Mesothelial cell of epicardium (in vitro differentiated cells): ENCODE results near the gene CEP72. TPM values are rescaled to one million over a fixed set of nuclear protein-coding genes. Genes with fewer than 3 reads are reported as not detected.

Experiments used
- DNase-seq, 2 experiments: peaks; one replicate each; pipeline ENCODE4 v3.0.0; 2021; ENCODE audit warnings: low spot score in 2 of 2; ENCODE audit not compliant: unreplicated experiment in 2 of 2
- H3K27ac Mint-ChIP-seq: 2 replicates; pipeline ENCODE4 v1.8.0; 2021; ENCODE audit warnings: mixed read lengths
- H3K27me3 Mint-ChIP-seq: 2 replicates; pipeline ENCODE4 v1.8.0; 2021; ENCODE audit warnings: low read depth, mixed read lengths
- H3K36me3 Mint-ChIP-seq: 2 replicates; pipeline ENCODE4 v1.8.0; 2021; ENCODE audit warnings: mixed read lengths
- H3K4me1 Mint-ChIP-seq: 2 replicates; pipeline ENCODE4 v1.8.0; 2021; ENCODE audit warnings: mixed read lengths
- H3K4me3 Mint-ChIP-seq: 2 replicates; pipeline ENCODE4 v1.8.0; 2021; ENCODE audit warnings: mild to moderate bottlenecking, moderate library complexity, mixed read lengths
- H3K9me3 Mint-ChIP-seq: 2 replicates; pipeline ENCODE4 v1.8.0; 2021; ENCODE audit warnings: mixed read lengths
- total RNA-seq: library from RNA; stranded (reverse); gene quantifications from 3 replicates; pipeline ENCODE4 v1.2.1, GENCODE V29; 2021
- TF ChIP-seq, protein P1 (sequence below): fragments of 200-600 bp; sonication (generic); IDR thresholded peaks from one replicate; pipeline ENCODE4 v1.5.0; 2021; ENCODE audit warnings: antibody characterized with exemption; ENCODE audit not compliant: unreplicated experiment

The CEP72 gene
- total RNA-seq, 1 donor from 2014 or later = 20.3 TPM

DNA sequence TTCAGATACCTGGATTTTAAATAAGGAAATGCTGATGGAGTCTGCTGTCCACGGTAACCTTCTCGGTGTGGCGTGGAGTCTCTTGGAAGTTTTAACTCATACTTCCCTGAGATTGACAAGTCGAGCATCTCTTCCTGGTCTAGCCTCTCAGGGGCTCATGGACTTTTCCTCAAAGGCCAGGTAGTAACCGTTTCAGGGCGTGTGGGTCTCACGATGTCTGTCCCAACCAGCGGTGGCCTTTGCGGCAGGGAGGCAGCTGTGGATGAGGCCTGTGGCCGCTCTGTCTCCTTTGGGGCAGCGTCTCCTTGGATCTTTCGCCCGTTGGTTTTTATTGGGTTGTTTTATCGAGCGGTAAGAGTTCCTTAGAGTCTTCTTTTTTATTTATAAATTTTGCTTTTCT is 32.8 kb downstream of the CEP72 start:
- TF ChIP-seq, protein P1, sequence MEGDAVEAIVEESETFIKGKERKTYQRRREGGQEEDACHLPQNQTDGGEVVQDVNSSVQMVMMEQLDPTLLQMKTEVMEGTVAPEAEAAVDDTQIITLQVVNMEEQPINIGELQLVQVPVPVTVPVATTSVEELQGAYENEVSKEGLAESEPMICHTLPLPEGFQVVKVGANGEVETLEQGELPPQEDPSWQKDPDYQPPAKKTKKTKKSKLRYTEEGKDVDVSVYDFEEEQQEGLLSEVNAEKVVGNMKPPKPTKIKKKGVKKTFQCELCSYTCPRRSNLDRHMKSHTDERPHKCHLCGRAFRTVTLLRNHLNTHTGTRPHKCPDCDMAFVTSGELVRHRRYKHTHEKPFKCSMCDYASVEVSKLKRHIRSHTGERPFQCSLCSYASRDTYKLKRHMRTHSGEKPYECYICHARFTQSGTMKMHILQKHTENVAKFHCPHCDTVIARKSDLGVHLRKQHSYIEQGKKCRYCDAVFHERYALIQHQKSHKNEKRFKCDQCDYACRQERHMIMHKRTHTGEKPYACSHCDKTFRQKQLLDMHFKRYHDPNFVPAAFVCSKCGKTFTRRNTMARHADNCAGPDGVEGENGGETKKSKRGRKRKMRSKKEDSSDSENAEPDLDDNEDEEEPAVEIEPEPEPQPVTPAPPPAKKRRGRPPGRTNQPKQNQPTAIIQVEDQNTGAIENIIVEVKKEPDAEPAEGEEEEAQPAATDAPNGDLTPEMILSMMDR = no peak
- Mint-ChIP-seq H3K36me3 (peaks cover 17% of the 10 kb centered on the region), H3K4me1 (no peaks in the 10 kb centered on the region), H3K4me3 (no peak overlapping the region), H3K9me3 (no peaks in the 10 kb centered on the region), H3K27ac (no peak overlapping the region), H3K27me3 (no peaks in the 10 kb centered on the region)
- DNase-seq = no peak

DNA sequence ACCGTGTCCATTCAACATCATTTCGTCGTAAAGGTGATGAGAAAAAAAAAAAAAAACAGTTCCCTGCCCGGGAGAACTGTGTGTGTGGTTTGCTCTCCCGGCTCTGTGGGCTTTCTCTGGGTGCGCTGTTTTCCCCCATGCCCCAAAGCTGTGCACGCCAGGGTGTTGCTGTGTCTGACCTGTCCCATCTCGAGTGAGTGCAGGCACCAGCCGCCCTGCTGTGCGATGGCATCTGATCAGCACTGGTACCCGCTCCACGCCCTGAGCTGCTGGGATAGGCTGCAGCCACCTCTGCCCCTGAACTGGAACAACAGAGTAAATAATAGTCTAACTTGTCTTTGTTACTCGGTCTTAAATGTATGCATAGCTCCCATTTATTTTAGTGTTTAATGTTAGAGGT is 33.3 kb downstream of the CEP72 start:
- TF ChIP-seq, protein P1 = no peak
- Mint-ChIP-seq H3K4me3 (no peak overlapping the region), H3K4me1 (no peaks in the 10 kb centered on the region), H3K27me3 (no peaks in the 10 kb centered on the region), H3K27ac (no peak overlapping the region), H3K9me3 (no peaks in the 10 kb centered on the region), H3K36me3 (peaks cover 17% of the 10 kb centered on the region)
- DNase-seq = no peak

DNA sequence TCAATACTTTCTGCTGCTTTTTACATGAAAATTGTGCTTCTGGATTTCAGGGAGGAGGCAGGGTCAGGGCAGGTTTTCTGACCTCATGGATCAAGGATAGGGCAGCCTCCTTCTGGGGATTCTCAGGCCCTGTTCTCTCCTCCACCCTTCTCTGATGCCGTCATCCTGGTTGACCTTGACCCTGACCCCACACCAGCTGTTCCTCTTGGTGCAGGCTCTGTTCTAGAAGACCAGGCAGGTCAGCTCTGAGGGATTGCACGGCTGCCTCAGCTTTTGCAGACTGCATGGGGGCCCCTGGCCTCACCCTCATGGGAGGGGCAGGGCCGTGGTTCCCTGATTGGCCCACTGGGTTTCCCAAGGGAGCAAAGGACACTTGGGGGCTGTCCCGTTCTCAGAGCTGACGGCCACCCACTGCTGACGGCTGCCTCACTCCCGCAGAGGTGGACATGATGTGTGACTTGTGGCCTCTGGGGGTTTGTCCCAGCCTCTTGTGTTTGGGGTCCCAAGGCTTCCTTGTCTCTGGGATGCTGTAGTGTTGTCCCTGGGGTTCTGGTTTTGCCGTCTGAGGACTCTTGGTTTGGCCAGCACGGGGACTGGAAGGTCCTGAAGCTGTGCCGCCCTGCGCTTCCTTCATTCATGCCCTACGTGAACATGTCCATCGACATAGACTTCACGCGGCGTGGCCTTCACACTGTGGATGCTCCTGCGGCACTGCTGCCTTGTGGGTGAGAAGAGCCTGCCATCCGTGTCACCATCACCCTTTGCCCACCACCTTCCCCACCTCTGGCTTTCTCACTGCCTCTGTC is 34.5 kb downstream of the CEP72 start:
- H3K36me3 Mint-ChIP-seq = peaks cover 17% of the 10 kb centered on the region
- H3K27ac Mint-ChIP-seq = no peak overlapping the region
- DNase-seq = no peak

DNA sequence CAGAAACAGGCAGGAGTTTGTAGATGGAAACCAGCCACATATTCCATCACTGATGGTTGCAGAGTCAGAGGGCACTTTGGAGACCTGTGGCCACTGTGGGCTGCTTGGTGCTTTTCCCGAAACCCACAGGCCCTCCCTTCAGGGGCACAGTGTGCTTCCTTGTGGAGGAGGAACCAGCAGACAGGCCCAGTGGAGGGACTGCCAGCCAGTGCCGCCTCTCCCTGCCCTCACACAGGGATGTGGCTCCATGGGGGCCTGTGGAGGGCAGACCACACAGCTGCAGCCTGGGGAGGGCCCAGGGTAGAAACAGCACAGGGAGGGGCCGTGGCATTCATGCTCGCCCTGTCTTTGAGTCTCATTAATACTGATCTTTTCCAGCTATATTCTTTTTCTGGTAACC is 35.2 kb downstream of the CEP72 start:
- Mint-ChIP-seq H3K27me3 (no peaks in the 10 kb centered on the region), H3K4me3 (no peak overlapping the region)

More for the DNA sequence above, 34.5 kb downstream of the CEP72 start:
- Mint-ChIP-seq H3K9me3 (no peaks in the 10 kb centered on the region), H3K27me3 (no peaks in the 10 kb centered on the region), H3K4me3 (no peak overlapping the region), H3K4me1 (no peaks in the 10 kb centered on the region)
- TF ChIP-seq, protein P1 = no peak

DNA sequence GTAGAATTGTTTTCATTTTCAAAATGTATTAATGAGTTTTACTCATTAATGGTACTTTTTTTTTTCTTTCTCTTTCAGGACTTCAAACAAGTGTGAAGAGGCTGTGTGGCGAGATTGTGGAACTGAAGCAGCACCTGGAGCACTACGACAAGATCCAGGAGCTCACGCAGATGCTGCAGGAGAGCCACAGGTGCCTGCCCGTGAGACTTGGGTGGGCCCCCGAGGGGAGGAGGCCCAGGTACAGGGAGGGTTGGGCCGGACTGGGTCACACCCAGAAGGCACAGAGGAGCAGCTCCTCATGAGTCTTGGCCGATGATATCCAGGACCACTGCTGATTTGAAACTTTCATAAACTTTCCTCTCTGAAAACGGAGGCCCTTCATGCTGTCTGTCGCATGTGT is 35.6 kb downstream of the CEP72 start:
- Mint-ChIP-seq H3K27me3 (no peaks in the 10 kb centered on the region), H3K4me3 (no peak overlapping the region), H3K4me1 (no peaks in the 10 kb centered on the region), H3K9me3 (no peaks in the 10 kb centered on the region), H3K27ac (no peak overlapping the region), H3K36me3 (peaks cover 17% of the 10 kb centered on the region)
- TF ChIP-seq, protein P1 = no peak
- no peak for DNase-seq

More for the DNA sequence above, 35.2 kb downstream of the CEP72 start:
- Mint-ChIP-seq H3K36me3 (peaks cover 17% of the 10 kb centered on the region), H3K27ac (no peak overlapping the region), H3K9me3 (no peaks in the 10 kb centered on the region), H3K4me1 (no peaks in the 10 kb centered on the region)
- TF ChIP-seq, protein P1 = no peak
- DNase-seq = no peak
